GM12892 (cell line): ENCODE data around the gene BUB1B.
A peak's percentile ranks its signal among the peaks of the same experiment; 100 is the strongest.

Source experiments
- DNase-seq: peaks from one replicate; pipeline ENCODE4 v3.0.0; 2011; ENCODE audit not compliant: insufficient read length
- FAIRE-seq: peaks from 2 replicates; lab custom pipeline; 2011; peaks lifted over from hg19 to GRCh38; lab: Jason Lieb, UNC
- POLR2A ChIP-seq: IDR thresholded peaks from 2 replicates; pipeline ENCODE4 v1.6.1; 2011; ENCODE audit warnings: low read depth, low read length, control low read depth
- POLR2AphosphoS5 ChIP-seq: IDR thresholded peaks from 2 replicates; pipeline ENCODE4 v1.6.1; 2011; ENCODE audit warnings: low read depth, low read length, control low read depth
- TAF1 ChIP-seq: IDR thresholded peaks from 2 replicates; pipeline ENCODE4 v1.6.1; 2011; ENCODE audit warnings: low read depth, mild to moderate bottlenecking, control low read depth, low read length, borderline replicate concordance

BUB1B gene

DNA sequence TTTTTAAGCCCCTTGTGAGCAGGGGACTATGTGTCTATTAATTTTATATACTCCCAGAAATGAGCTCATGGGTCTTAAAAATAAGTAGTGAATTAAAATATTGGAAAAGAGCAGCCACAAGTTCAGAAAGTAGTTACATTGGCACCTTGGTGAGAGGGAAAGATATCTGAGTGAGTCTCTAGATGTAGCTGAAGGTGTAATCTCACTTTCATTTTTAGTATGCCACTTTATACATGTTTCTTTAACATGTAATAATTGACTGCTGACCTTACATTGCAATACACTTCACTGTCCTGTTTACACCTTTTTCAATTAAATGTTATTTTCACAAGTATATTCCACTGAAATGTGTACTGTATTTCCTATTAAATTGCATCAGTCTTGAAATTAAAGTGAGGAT is 65.9 kb downstream of the BUB1B start:
- TF ChIP-seq POLR2AphosphoS5: no peak
- no peak for TF ChIP-seq TAF1
- TF ChIP-seq POLR2A: no peak
- DNase-seq (no peak), FAIRE-seq (peak; percentile 67)

DNA sequence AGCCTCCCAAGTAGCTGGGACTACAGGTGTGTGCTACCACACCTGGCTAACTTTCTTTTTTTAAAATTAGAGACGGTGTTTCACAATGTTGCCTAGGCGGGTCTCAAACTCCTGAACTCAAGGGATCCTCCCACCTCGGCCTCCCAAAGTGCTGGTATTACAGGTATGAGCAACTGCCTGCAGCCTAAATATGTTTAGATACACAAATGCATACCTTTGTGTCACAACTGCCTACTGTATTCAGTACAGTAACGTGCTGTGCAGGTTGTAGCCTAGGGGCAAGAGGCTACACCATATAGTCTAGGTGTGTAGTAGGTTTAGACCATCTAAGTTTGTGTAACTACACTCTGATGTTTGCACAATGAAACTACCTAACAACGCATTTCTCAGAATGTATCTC is 68.4 kb downstream of the BUB1B start:
- TF ChIP-seq POLR2A: no peak
- no peak for TF ChIP-seq POLR2AphosphoS5
- TF ChIP-seq TAF1: no peak
- FAIRE-seq (no peak), DNase-seq (no peak)

DNA sequence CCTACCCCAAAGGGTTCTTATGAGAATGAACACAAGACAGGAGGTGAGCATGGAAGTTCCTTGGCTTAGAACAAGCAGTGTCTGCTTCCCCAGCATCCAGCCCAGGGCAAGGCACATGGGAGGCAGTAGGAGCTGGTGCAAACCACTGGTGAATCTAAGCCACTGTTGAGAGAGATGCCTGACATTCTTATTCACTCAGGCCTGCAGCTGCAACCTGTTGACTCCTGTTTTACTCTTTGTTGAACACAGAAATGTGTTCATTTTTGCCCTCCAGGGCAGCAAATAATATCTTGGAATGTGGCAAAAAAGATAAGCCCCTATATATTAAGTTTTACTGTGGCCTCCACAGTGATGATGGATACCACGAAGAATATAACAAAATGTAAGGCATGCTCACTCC is 69.1 kb downstream of the BUB1B start:
- FAIRE-seq: no peak
- TF ChIP-seq POLR2A: no peak
- TF ChIP-seq TAF1: no peak
- TF ChIP-seq POLR2AphosphoS5: no peak
- DNase-seq: no peak

DNA sequence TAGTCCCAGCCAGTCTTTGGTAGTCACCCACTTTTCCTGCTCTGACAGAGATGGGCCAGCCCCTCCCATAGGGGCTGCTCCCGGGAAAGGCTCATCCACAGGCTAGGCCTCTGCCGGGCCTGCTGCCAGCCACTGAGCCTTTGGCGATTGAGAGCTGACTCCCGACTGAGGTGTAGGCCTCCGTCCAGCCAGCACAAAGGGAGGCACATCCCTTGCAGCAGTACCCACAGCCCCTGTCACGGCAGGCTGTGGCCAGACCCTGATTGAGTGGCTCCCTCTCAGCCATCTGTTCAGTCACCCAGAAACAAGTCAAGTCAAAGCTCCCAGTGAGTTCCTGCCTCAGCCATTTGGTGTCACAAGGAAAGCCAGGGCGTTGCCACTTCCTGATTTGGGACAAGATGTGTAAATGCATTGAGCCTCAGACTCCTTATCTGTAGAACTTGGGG is 71.8 kb downstream of the BUB1B start:
- DNase-seq (no peak), FAIRE-seq (no peak)
- TF ChIP-seq POLR2AphosphoS5 (no peak), TAF1 (no peak), POLR2A (no peak)

DNA sequence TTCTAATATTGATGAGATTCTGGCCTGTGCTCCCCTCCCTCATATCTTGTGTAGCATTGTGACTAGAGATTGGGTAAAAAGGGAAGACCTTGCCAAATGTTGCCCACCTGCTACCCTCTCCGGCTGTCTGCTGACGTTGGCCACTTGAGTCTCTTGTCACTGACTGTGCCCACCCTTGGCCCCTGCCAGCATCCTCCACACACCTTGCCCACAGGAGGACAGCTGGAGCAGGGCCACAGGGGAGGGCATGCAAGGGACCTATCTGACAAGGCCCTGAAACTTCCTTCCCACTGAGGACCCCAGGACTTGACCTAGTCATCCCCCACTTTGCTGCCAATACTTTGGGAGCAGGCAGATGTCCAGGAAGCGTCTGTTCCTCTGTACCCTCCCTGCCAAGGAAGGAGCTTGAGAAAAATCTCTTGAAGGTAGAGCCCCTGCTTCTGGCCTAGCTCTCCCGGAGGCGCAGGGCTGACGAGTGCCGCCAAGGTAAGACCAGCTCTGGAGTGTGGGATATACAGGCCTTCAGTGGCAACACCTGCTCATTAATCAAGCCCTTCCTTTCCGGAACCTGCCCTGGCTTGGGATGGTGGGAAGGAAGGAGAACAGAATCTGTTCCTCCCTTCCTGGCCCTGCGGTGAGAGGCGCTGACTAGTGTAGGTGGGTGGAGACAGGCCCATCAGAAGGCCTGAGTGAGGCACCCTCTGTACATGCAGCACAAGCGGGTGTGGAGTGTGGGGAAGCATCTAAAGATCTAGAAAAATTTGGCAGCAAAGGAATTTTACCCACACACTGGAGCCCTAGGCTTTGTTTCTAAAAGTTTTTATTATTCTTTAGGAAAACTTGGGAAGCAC is 73.1 kb downstream of the BUB1B start:
- no peak for FAIRE-seq
- no peak for TF ChIP-seq POLR2AphosphoS5
- TF ChIP-seq TAF1: no peak
- TF ChIP-seq POLR2A: no peak

DNA sequence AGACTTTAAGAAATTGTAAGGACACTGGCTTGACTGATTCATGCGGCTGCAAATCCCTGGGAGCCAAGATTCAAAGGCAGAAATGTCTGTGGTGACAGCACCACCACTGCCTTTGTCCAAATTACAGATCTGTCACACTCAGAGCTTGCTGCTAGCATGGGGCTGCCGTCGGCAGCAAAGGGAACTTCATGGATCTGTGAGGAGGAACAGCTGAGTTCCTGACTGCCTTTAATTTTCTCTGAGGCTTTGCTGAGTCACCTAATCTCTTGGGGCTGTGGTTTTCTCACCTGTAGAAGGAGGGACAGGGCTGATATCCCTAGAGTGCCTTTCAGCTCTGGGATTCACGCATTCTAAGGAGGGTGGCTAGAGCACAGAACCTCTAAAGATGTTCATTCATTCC is 73.9 kb downstream of the BUB1B start:
- FAIRE-seq: no peak
- TF ChIP-seq TAF1 (no peak), POLR2AphosphoS5 (no peak)
- DNase-seq: no peak

More for the DNA sequence above, 73.1 kb downstream of the BUB1B start:
- DNase-seq: no peak

DNA sequence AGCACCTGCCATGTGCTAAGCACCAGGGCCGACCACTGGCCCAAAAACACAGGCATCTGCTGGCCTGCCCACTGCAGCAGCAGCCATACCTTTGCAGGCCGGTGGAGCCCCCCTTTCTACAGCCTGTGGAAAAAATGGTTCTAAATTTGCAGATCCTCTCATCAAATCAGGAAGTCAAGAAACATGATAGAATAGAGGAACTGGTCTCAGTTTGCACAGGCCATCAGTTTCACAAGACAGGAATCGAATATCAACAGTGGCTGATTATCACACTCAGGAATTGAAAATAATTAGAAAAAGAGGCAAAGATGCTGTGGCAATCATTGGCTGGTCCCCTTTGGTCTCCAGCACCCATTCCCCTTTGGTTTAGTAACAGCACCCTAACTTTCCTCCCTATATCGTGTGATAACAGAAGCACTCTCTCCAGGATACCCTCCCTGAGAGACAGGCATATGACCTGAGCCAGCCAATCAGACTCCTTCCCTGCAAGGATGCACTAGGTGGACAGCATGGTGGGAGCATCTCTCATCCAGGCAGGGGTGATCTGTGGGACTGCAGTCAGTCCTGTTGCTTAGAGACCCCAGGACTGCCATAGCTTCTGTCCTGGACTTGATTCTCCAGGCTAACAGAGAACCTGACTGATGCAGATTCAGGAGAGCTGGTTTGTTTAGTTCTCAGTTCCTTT is 74.5 kb downstream of the BUB1B start:
- no peak for FAIRE-seq
- no peak for TF ChIP-seq POLR2AphosphoS5
- TF ChIP-seq TAF1: no peak
- TF ChIP-seq POLR2A: no peak

DNA sequence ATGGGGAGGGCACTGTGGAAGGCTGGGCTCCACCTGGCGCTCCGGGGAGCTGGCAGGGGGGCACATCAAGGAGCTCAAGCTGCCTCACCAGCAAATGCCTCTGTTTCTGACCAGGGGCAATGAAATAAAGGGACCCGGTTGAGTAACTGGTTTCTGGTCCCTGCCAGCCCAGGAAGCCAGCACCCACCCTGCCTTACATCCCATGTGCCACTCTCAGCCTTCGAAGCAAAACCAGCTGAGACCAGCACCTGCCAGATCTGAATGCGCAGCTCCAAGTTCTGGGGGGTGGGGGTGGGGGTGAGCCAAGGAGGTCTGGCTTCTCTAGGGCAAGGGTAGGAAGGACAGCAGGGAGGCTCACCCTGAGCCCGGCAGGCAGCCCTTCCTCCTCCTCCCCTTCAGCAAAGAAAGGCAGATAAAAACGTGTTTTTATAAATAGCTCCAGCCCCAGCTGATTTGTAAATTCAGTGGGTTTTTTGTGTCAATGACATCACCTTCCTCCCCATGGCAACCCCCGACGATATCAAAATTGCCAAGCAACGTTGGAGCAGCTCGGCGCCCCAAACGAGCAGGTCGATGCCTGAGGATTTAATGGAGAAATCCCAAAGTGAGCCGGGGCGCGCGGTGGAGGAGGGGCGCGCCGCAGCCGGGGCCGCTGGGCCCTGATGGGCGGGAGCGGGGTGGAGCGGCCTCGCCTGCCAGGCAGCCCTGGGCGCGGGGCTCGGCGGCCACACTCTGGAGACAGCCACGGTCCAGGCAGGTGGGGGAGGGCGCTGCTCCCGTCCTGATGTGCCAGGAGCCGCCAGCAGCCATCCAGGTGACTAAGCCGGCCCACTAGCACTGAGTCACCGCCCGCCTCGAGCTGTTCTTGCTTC is 77.9 kb downstream of the BUB1B start, which contains the start of gene PAK6:
PAK6 (plus strand) TSS at position 532 of the 872 bp plus-strand sequence. CDS start 25,723 bp downstream, outside the sequence.
- DNase-seq (no peak), FAIRE-seq (no peak)
- TF ChIP-seq POLR2AphosphoS5 (no peak), TAF1 (no peak), POLR2A (no peak)

More for the DNA sequence above, 74.5 kb downstream of the BUB1B start:
- no peak for DNase-seq

DNA sequence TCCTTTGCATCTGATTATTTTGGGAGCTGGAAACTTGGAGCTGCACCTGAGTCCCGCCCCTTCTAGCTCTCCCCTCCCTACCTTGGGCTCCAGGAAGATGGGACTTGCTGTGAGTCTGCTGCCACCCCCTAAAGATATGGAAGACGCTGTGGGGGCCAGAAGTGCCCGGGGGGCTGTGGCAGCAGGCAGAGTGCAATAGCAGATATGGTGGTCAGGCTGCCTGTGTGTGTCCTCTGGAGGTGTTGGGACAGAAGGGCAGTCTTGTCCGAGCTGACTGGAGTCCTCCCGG is 78.5 kb downstream of the BUB1B start:
- TF ChIP-seq POLR2A: no peak
- TF ChIP-seq TAF1: no peak
- TF ChIP-seq POLR2AphosphoS5: no peak
- no peak for FAIRE-seq
- no peak for DNase-seq

DNA sequence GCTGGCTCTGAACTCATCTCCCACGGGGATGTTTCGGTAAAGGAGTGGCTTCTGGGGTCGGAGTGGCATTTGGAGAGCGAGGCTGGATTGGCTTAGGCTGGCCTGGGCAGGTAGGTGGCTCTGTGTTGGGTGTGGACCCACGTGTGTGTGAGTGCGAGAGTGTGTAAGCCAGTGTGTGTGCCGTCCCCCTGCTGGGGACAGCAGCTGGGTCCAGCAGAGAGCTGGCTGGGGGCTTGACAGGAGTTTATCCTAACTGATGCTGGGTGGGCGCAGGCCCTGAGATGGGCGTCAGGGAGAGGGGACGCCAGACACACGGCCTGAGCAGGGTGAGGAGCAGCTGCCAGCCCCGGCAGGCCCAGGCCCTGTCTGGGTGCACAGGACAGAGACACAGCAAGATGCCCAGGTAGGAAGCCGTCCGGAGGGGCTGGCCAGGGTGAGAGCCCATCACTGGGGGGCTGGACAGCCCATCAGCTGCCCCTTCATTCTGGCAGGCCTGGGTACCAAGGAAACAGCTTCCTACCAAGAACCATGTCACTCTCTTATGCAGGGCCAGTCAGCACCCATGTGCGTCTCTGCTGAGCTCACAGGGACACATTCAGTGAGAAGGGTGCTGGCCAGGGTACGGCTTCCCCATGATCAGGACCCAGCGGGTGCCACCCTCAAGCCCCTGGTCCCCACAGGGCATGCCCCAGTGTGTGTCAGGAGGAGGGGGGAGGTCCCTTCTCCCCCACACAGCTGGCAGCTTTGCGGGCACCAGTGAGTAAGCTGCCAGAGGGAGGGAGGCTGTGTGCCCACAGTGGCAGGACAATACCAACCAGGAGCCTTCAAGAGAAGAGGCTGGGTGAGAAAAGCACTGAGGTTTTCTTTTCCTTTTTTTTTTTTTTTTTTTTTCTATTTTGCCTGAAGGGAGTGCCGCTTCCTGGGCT is 79.1 kb downstream of the BUB1B start:
- TF ChIP-seq POLR2A (no peak), POLR2AphosphoS5 (no peak), TAF1 (no peak)
- FAIRE-seq (no peak), DNase-seq (no peak)
